ENCODE measurements around the gene FER1L5. TPM values are rescaled to one million over a fixed set of nuclear protein-coding genes. Genes with fewer than 3 reads are reported as not detected.
"Not testable (repeated sequence)": the region's sequence is repeated elsewhere in the genome, so short reads cannot be mapped to it uniquely, and the experiment has no call there.

FER1L5 gene
- total RNA-seq, 1 donor from 2014 or later, result 0.10 TPM

- ATAC-seq (no peak), DNase-seq (ENCODE audit: low spot score) (no peak)
Measured at GRCh38 chr2:96633641-96634040, 8.9 kb upstream of the FER1L5 start.

GRCh38 chr2:96636551-96637171 is 5.9 kb upstream of the FER1L5 start:
- no peak for ATAC-seq
- no peak for DNase-seq (ENCODE audit: low spot score)

- ATAC-seq (peak; percentile 91), DNase-seq (ENCODE audit: low spot score) (peak; percentile 92)
Measured at GRCh38 chr2:96637385-96638143, 5.0 kb upstream of the FER1L5 start.

- ATAC-seq (peak; percentile 94), DNase-seq (ENCODE audit: low spot score) (peak; percentile 95)
Measured at GRCh38 chr2:96638144-96639121, 4.1 kb upstream of the FER1L5 start, which contains the start of gene KANSL3. Gene KANSL3, minus strand, starts transcription at chr2:96638312. Its CDS starts 1,177 bp downstream, at chr2:96637135.

GRCh38 chr2:96647681-96648080 is 5.1 kb downstream of the FER1L5 start:
- DNase-seq (ENCODE audit: low spot score) (no peak), ATAC-seq (no peak)

GRCh38 chr2:96648306-96648930 is 5.9 kb downstream of the FER1L5 start:
- no peak for DNase-seq (ENCODE audit: low spot score)
- no peak for ATAC-seq

GRCh38 chr2:96649342-96649741 is 6.8 kb downstream of the FER1L5 start:
- no peak for ATAC-seq
- DNase-seq (ENCODE audit: low spot score), result no peak

- no peak for DNase-seq (ENCODE audit: low spot score)
Measured at GRCh38 chr2:96651793-96652192, 9.2 kb downstream of the FER1L5 start.

GRCh38 chr2:96654791-96655190 is 12.2 kb downstream of the FER1L5 start:
- DNase-seq (ENCODE audit: low spot score); ATAC-seq: not testable (repeated sequence)

More at GRCh38 chr2:96651793-96652192, 9.2 kb downstream of the FER1L5 start:
- ATAC-seq, result no peak

GRCh38 chr2:96655526-96655925 is 13.0 kb downstream of the FER1L5 start:
- no peak for DNase-seq (ENCODE audit: low spot score)
- ATAC-seq, result no peak

- DNase-seq (ENCODE audit: low spot score) (no peak), ATAC-seq (no peak)
Measured at GRCh38 chr2:96656540-96656939, 14.0 kb downstream of the FER1L5 start.

- DNase-seq (ENCODE audit: low spot score) (no peak), ATAC-seq (no peak)
Measured at GRCh38 chr2:96661324-96661723, 18.8 kb downstream of the FER1L5 start.

- DNase-seq (ENCODE audit: low spot score) (no peak), ATAC-seq (no peak)
Measured at GRCh38 chr2:96662360-96662759, 19.8 kb downstream of the FER1L5 start.

GRCh38 chr2:96663177-96663576 is 20.6 kb downstream of the FER1L5 start:
- DNase-seq (ENCODE audit: low spot score) (no peak), ATAC-seq (no peak)

- ATAC-seq, result no peak
- no peak for DNase-seq (ENCODE audit: low spot score)
Measured at GRCh38 chr2:96663829-96664228, 21.3 kb downstream of the FER1L5 start.

GRCh38 chr2:96664366-96664925 is 21.9 kb downstream of the FER1L5 start:
- no peak for DNase-seq (ENCODE audit: low spot score)
- no peak for ATAC-seq

- DNase-seq (ENCODE audit: low spot score) (no peak), ATAC-seq (peak; percentile 55)
Measured at GRCh38 chr2:96665083-96665569, 22.6 kb downstream of the FER1L5 start.

- ATAC-seq; DNase-seq (ENCODE audit: low spot score): not testable (repeated sequence)
Measured at GRCh38 chr2:96665717-96666116, 23.2 kb downstream of the FER1L5 start.

GRCh38 chr2:96668771-96669170 is 26.2 kb downstream of the FER1L5 start:
- ATAC-seq (no peak), DNase-seq (ENCODE audit: low spot score) (no peak)

- no peak for ATAC-seq
- DNase-seq (ENCODE audit: low spot score), result no peak
Measured at GRCh38 chr2:96669539-96670215, 27.1 kb downstream of the FER1L5 start.
